HepG2 (cell line): ENCODE data around the gene TRIM8. TPM values are rescaled to one million over a fixed set of nuclear protein-coding genes. Genes with fewer than 3 reads are reported as not detected.

ENCODE experiments used
- ATAC-seq: fragments of 200-7000 bp; cut with Tn5 transposase; 3 replicates; pipeline ENCODE4 v1.9.1; 2020; ENCODE audit warnings: mild to moderate bottlenecking, moderate library complexity
- BruUV-seq: library from RNA; stranded (reverse); fragments of 400-500 nt; replicated peaks from 2 replicates; lab custom pipeline; 2021; lab: Mats Ljungman, UMichigan
- CTCF ChIA-PET: fragments of 300-600 bp; formaldehyde crosslinking; extraction: SDS; loops from one replicate; lab custom pipeline; 2021; ENCODE audit warnings: low total read pairs, inconsistent platforms, low intra/inter-chr PET ratio; lab: Yijun Ruan, JAX
- POLR2A ChIA-PET: fragments of 350-600 bp; sonication (Branson Sonifier 250); formaldehyde crosslinking; loops from one replicate; lab custom pipeline; 2020; ENCODE audit warnings: antibody characterized with exemption, inconsistent platforms; lab: Yijun Ruan, JAX
- DNase-seq: peaks from one replicate; pipeline ENCODE4 v3.0.0-alpha.2; 2015; ENCODE audit warnings: low spot score
- FAIRE-seq: peaks from 3 replicates; lab custom pipeline; 2011; peaks lifted over from hg19 to GRCh38; lab: Jason Lieb, UNC
- H2AFZ ChIP-seq: one replicate; pipeline ENCODE4 v1.6.1; 2011; ENCODE audit warnings: low read length, inconsistent platforms
- H3K27ac ChIP-seq: fragments of 300-600 bp; 3 replicates; pipeline ENCODE4 v1.8.0; 2011; ENCODE audit warnings: mixed run types, mild to moderate bottlenecking, mixed read lengths, low read length, inconsistent platforms; ENCODE audit not compliant: insufficient read depth; ENCODE audit errors: extremely low read length
- H3K27me3 ChIP-seq, 2 experiments: fragments of 200-600 bp in 1 of 2; 2 replicates in 1 of 2; 3 replicates in 1 of 2; pipeline versions ENCODE4 v1.6.0 to v1.8.0; 2011; ENCODE audit warnings: low read length in 2 of 2, mild to moderate bottlenecking in 2 of 2, moderate library complexity in 2 of 2, inconsistent platforms in 1 of 2; ENCODE audit not compliant: insufficient read depth in 2 of 2, control insufficient read depth in 1 of 2
- H3K36me3 ChIP-seq, 2 experiments: fragments of 200-600 bp in 1 of 2; replicated peaks in 1 of 2; 2 replicates in 1 of 2; 3 replicates in 1 of 2; pipeline versions ENCODE4 v1.5.1 to v1.8.0; 2011; ENCODE audit warnings: low read length in 2 of 2, inconsistent platforms in 1 of 2; ENCODE audit not compliant: insufficient read depth in 2 of 2, control insufficient read depth in 1 of 2
- H3K4me1 ChIP-seq: 2 replicates; pipeline ENCODE4 v1.5.1; 2012; ENCODE audit warnings: low read length, inconsistent platforms; ENCODE audit not compliant: insufficient read depth
- H3K4me2 ChIP-seq: 2 replicates; pipeline ENCODE4 v1.6.0; 2011; ENCODE audit warnings: low read depth, low read length, inconsistent platforms
- H3K4me3 ChIP-seq, 3 experiments: fragments of 200-600 bp in 1 of 3; sonication (generic), shearing (Covaris generic) in 1 of 3; replicated peaks in 1 of 3; 2 replicates each; pipeline ENCODE4 v1.5.1; 2011 to 2016; ENCODE audit warnings: low read length in 3 of 3, inconsistent platforms in 2 of 3, low read depth in 2 of 3, mild to moderate bottlenecking in 2 of 3, control low read depth in 1 of 3, mixed read lengths in 1 of 3; ENCODE audit not compliant: insufficient read depth in 1 of 3
- H3K79me2 ChIP-seq: one replicate; pipeline ENCODE4 v1.6.1; 2011; ENCODE audit warnings: low read length, inconsistent platforms; ENCODE audit not compliant: insufficient read depth
- H3K9ac ChIP-seq: 2 replicates; pipeline ENCODE4 v1.6.0; 2011; ENCODE audit warnings: mild to moderate bottlenecking, low read depth, low read length, inconsistent platforms; ENCODE audit not compliant: insufficient read depth
- H3K9me3 ChIP-seq: 2 replicates; pipeline ENCODE4 v1.5.1; 2012; ENCODE audit warnings: mild to moderate bottlenecking, low read length
- H4K20me1 ChIP-seq: 2 replicates; pipeline ENCODE4 v1.6.0; 2011; ENCODE audit warnings: inconsistent platforms, mild to moderate bottlenecking, low read length, moderate library complexity; ENCODE audit not compliant: insufficient read depth
- AHR ChIP-seq: IDR thresholded peaks from 2 replicates; pipeline ENCODE4 v1.6.1; 2018; ENCODE audit warnings: missing genetic modification reagents, missing compliant biosample characterization
- ATAD3A ChIP-seq: sonication (generic); formaldehyde crosslinking; IDR thresholded peaks from 2 replicates; pipeline ENCODE4 v1.4.0; 2020; ENCODE audit warnings: missing genetic modification reagents
- BRF2 ChIP-seq: sonication (generic); formaldehyde crosslinking; IDR thresholded peaks from 2 replicates; pipeline ENCODE4 v1.8.1; 2022; ENCODE audit warnings: mild to moderate bottlenecking, missing genetic modification reagents
- ELF1 ChIP-seq: sonication (generic); formaldehyde crosslinking; IDR thresholded peaks from 2 replicates; pipeline ENCODE4 v1.4.0; 2020; ENCODE audit warnings: missing genetic modification reagents
- HINFP ChIP-seq: sonication (generic); formaldehyde crosslinking; IDR thresholded peaks from 2 replicates; pipeline ENCODE4 v1.4.0; 2020; ENCODE audit warnings: low read depth, mild to moderate bottlenecking, missing genetic modification reagents
- ISX ChIP-seq: sonication (generic); formaldehyde crosslinking; conservative IDR thresholded peaks from 2 replicates; pipeline ENCODE4 v1.5.0; 2020; ENCODE audit warnings: missing genetic modification reagents
- KLF13 ChIP-seq: sonication (generic); formaldehyde crosslinking; IDR thresholded peaks from 2 replicates; pipeline ENCODE4 v1.4.0; 2020; ENCODE audit warnings: mild to moderate bottlenecking, missing genetic modification reagents
- MAFF ChIP-seq: IDR thresholded peaks from 2 replicates; pipeline ENCODE4 v1.6.1; 2011; ENCODE audit warnings: low read depth, low read length, improper control_type of control experiment
- MLX ChIP-seq: IDR thresholded peaks from 2 replicates; pipeline ENCODE4 v1.6.1; 2016
- NAIF1 ChIP-seq: sonication (generic); formaldehyde crosslinking; IDR thresholded peaks from 2 replicates; pipeline ENCODE4 v1.5.0; 2020; ENCODE audit warnings: mild to moderate bottlenecking, missing genetic modification reagents, borderline replicate concordance
- POGK ChIP-seq: sonication (generic); formaldehyde crosslinking; conservative IDR thresholded peaks from 2 replicates; pipeline ENCODE4 v1.8.0; 2022; ENCODE audit warnings: mild to moderate bottlenecking, moderate library complexity, missing genetic modification reagents
- RARA ChIP-seq: IDR thresholded peaks from 2 replicates; pipeline ENCODE4 v1.6.1; 2016; ENCODE audit warnings: missing genetic modification reagents, missing compliant biosample characterization
- RBM22 ChIP-seq: fragments of 200-400 bp; formaldehyde crosslinking; optimal IDR thresholded peaks from 2 replicates; pipeline ENCODE3; 2017; ENCODE audit warnings: mild to moderate bottlenecking, low read length, moderate library complexity
- TCF12 ChIP-seq, 2 experiments: fragments of 450-650 bp in 1 of 2; sonication (generic) in 1 of 2; formaldehyde crosslinking in 1 of 2; IDR thresholded peaks; 2 replicates each; pipeline versions ENCODE4 v1.6.1 to v1.8.0; 2017 to 2022; ENCODE audit warnings: antibody characterized with exemption in 1 of 2, mild to moderate bottlenecking in 1 of 2, missing genetic modification reagents in 1 of 2, moderate library complexity in 1 of 2
- USF2 ChIP-seq, 2 experiments: sonication (generic) in 1 of 2; formaldehyde crosslinking in 1 of 2; IDR thresholded peaks; 2 replicates each; pipeline versions ENCODE4 v1.5.1 to v1.6.1; 2011 to 2020; ENCODE audit warnings: borderline replicate concordance in 1 of 2, low read depth in 1 of 2, low read length in 1 of 2, mild to moderate bottlenecking in 1 of 2, missing genetic modification reagents in 1 of 2, moderate library complexity in 1 of 2
- ZNF180 ChIP-seq: sonication (generic); formaldehyde crosslinking; IDR thresholded peaks from 2 replicates; pipeline ENCODE4 v1.4.0; 2020; ENCODE audit warnings: low read depth, missing genetic modification reagents, borderline replicate concordance
- ZNF225 ChIP-seq: sonication (generic); formaldehyde crosslinking; IDR thresholded peaks from 2 replicates; pipeline ENCODE4 v1.4.0; 2020; ENCODE audit warnings: mild to moderate bottlenecking, missing genetic modification reagents
- ZNF343 ChIP-seq: sonication (generic); formaldehyde crosslinking; IDR thresholded peaks from 2 replicates; pipeline ENCODE4 v1.4.0; 2020; ENCODE audit warnings: mild to moderate bottlenecking, missing genetic modification reagents
- ZNF737 ChIP-seq: sonication (generic); formaldehyde crosslinking; IDR thresholded peaks from 2 replicates; pipeline ENCODE4 v1.5.0; 2020; ENCODE audit warnings: missing genetic modification reagents, mild to moderate bottlenecking, borderline replicate concordance
- WGBS: methylation state at CpG from one replicate; pipeline ENCODE4 v1.1.6; 2017; ENCODE audit warnings: low lambda C conversion rate; 5-methylcytosine and 5-hydroxymethylcytosine counted together
- in situ Hi-C: cut with HindIII; loops from 2 replicates; pipeline ENCODE4 v1.10.0; 2017; ENCODE audit warnings: low pct_unique_long_range_greater_than_20kb; ENCODE audit not compliant: extremely low pct_ligation_motif_present
- intact Hi-C: fragments of 100-400 bp; cut with micrococcal nuclease; formaldehyde crosslinking; loops from one replicate; pipeline ENCODE4 v1.10.0; 2022; ENCODE audit not compliant: unreplicated experiment
- polyA plus RNA-seq, 8 experiments: library from polyadenylated mRNA; depleted of rRNA in 3 of 8; stranded (reverse) in 7 of 8; unstranded in 1 of 8; fragments of >200 nt; fragmentation: Illumina TruSeq in 4 of 8; extraction: Trizol in 4 of 8; gene quantifications; 2 replicates each; pipeline versions ENCODE4 v1.2.1 to v1.2.3, GENCODE V29; 2011 to 2016; ENCODE audit warnings: low read depth in 4 of 8, missing spikeins in 1 of 8, mixed read lengths in 1 of 8; ENCODE audit not compliant: insufficient read depth in 1 of 8
- total RNA-seq, 5 experiments: library from RNA; depleted of rRNA; stranded (reverse); fragments of >200 nt; fragmentation: Illumina TruSeq; extraction: Trizol; gene quantifications; 2 replicates each; pipeline ENCODE4 v1.2.3, GENCODE V29; 2016; ENCODE audit warnings: low read depth in 1 of 5

Gene TRIM8
- total and polyA plus RNA-seq, 2 of the 13 experiments (the other 11 are each of a cell fraction or from before 2014, with no cell fraction given), result 38.9 to 66.5 TPM

GRCh38 chr10:102681696-102682095 is 37.4 kb downstream of the TRIM8 start:
- intact Hi-C loops, result no loop called here

More at GRCh38 chr10:102681696-102682095, 37.4 kb downstream of the TRIM8 start:
- FAIRE-seq (no peak), ATAC-seq (no peak), DNase-seq (no peak)
- no peaks in the 10 kb centered on the region for H3K27me3 ChIP-seq
- TF ChIP-seq ISX (CRISPR knock-in tag) (no peak), HINFP (CRISPR knock-in tag) (no peak), ATAD3A (no peak), MLX (CRISPR knock-in tag) (no peak), TCF12 (IDR thresholded peaks at IDR 0.05) (no peak), TCF12 (CRISPR knock-in tag; IDR thresholded peaks at IDR 0.05) (no peak), BRF2 (CRISPR knock-in tag) (no peak), ZNF737 (CRISPR knock-in tag) (no peak), ELF1 (CRISPR knock-in tag) (no peak), RARA (CRISPR knock-in tag) (no peak), ZNF343 (CRISPR knock-in tag) (no peak), RBM22 (no peak), KLF13 (CRISPR knock-in tag) (no peak), NAIF1 (no peak), USF2 (IDR thresholded peaks at IDR 0.05; ENCODE audit: low read depth, low read length) (no peak), USF2 (CRISPR knock-in tag; IDR thresholded peaks at IDR 0.05; ENCODE audit: borderline replicate concordance) (no peak), MAFF (no peak), AHR (no peak), POGK (CRISPR knock-in tag) (no peak), ZNF180 (CRISPR knock-in tag) (no peak), ZNF225 (CRISPR knock-in tag) (no peak)
- H3K9ac ChIP-seq, result no peak overlapping the region
- H3K36me3 ChIP-seq, result peaks cover 3 to 5% of the 10 kb centered on the region in 2 experiments; a peak in 2 of 5 replicates
- no peak overlapping the region for H3K27ac ChIP-seq
- no peak overlapping the region for H3K4me2 ChIP-seq
- in situ Hi-C loops, result no loop called here
- H3K9me3 ChIP-seq, result no peaks in the 10 kb centered on the region
- BruUV-seq, result no TSS peak
- ChIA-PET POLR2A (no interaction called here), CTCF (no interaction called here)
- no peak overlapping the region for H2AFZ ChIP-seq
- H3K79me2 ChIP-seq, result no peaks in the 10 kb centered on the region
- H4K20me1 ChIP-seq, result no peaks in the 10 kb centered on the region
- 85% methylated on average over 5 of the region's 5 CpGs for WGBS
- H3K4me3 ChIP-seq, result no peak overlapping the region
- H3K4me1 ChIP-seq, result peaks cover 28% of the 10 kb centered on the region
